GM12892 (cell line): ENCODE data around the gene KIAA1217.

ENCODE experiments used
- POLR2A ChIP-seq: IDR thresholded peaks from 2 replicates; pipeline ENCODE4 v1.6.1; 2011; ENCODE audit warnings: low read depth, low read length, control low read depth
- POLR2AphosphoS5 ChIP-seq: IDR thresholded peaks from 2 replicates; pipeline ENCODE4 v1.6.1; 2011; ENCODE audit warnings: low read depth, low read length, control low read depth

DNA sequence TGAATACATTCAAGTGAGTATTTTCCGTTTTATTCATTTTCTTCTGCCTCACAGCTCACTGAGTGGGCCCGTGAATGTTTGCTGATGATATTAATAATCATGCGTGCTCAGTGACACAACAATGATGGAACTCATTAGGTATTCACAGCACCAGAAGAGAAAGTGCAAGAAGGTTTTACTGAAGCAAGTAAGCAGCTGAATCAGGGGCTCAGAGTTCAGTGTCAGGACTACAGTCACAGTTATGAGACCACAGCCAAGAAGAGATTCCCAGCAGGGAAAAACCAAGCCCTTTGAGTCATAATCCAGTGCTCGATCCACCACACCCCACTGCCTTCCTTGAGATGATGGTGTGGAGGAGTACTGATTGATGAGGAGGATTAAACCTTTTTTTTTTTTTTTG is 247.4 kb downstream of the KIAA1217 start:
- no peak for TF ChIP-seq POLR2A
- no peak for TF ChIP-seq POLR2AphosphoS5
